Fibroblast of gingiva (primary cell): ENCODE measurements around the gene ASB16.
A peak's percentile ranks its signal among the peaks of the same experiment; 100 is the strongest.

Experiments
- DNase-seq: peaks from one replicate; pipeline ENCODE4 v3.0.0-alpha.2; 2011; ENCODE audit warnings: low read depth

The ASB16 gene

GRCh38 chr17:44223541-44224071 lies 53.1 kb downstream of the ASB16 start:
- peak; percentile 92 for DNase-seq
